Measurements from ENCODE around the gene RUFY4.

DNA sequence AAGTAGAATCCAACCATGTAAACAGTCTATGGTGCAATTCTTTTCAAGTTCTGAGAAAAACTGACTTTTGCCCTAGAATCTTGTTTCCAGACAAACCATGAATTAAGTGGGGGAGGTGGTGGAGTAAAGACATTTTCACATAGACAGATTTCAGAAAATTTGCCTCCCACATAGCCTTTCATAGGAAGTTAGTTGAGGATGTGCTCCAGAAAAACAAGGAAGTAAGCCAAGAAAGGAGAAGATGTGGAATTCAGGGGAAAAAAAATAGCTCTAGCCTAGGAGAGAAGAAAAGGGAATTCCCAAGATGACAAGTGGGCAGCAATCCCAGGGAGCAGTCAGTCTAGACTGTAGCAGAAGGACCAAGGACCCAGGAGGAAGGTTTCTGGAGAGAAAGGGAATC lies 17.4 kb downstream of the RUFY4 start:
- TF ChIP-seq, protein P1, sequence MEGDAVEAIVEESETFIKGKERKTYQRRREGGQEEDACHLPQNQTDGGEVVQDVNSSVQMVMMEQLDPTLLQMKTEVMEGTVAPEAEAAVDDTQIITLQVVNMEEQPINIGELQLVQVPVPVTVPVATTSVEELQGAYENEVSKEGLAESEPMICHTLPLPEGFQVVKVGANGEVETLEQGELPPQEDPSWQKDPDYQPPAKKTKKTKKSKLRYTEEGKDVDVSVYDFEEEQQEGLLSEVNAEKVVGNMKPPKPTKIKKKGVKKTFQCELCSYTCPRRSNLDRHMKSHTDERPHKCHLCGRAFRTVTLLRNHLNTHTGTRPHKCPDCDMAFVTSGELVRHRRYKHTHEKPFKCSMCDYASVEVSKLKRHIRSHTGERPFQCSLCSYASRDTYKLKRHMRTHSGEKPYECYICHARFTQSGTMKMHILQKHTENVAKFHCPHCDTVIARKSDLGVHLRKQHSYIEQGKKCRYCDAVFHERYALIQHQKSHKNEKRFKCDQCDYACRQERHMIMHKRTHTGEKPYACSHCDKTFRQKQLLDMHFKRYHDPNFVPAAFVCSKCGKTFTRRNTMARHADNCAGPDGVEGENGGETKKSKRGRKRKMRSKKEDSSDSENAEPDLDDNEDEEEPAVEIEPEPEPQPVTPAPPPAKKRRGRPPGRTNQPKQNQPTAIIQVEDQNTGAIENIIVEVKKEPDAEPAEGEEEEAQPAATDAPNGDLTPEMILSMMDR (IDR thresholded peaks at IDR 0.05), result no peak
- no peak for TF ChIP-seq POLR2A (IDR thresholded peaks at IDR 0.05)
